ENCODE data around the gene GXYLT2. TPM values are rescaled to one million over a fixed set of nuclear protein-coding genes. Genes with fewer than 3 reads are reported as not detected.

Gene GXYLT2
- total and polyA plus RNA-seq, 2 of the 13 experiments (the other 11 are each of a cell fraction or from before 2014, with no cell fraction given), result 4.3 to 6.9 TPM

DNA sequence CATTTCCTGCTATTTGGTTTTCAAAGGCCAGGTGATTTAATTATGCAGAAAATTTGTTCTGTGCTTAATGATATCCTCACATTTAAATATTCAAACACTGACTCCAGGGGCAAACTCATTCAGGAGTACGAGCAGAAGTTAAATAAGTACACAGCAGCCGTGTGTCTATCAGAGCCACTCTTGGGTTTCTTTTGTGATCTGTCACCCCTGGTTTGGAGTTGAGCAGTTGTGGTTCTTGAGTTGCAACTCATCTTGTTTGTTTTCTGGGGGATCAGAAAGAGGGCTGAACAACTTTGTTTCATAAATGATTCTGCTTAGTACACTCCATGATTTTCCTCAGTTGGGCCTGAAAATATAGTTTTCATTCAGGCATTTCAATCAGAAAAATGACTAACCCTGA lies 83.1 kb downstream of the GXYLT2 start:
- BruUV-seq (replicated peaks), result no TSS peak
- Histone ChIP-seq H3K4me3 (replicated peaks in 1 of 3; ENCODE audit: insufficient read depth in 1 of 3, low read depth in 2 of 3, low read length in 3 of 3) (no peak overlapping the region), H3K27me3 (ENCODE audit: control insufficient read depth in 1 of 2, insufficient read depth in 2 of 2, low read length in 2 of 2) (no peaks in the 10 kb centered on the region), H3K9me3 (ENCODE audit: low read length) (no peaks in the 10 kb centered on the region), H3K27ac (ENCODE audit: extremely low read length, insufficient read depth, low read length) (peak overlapping the region; percentile 25), H3K4me1 (ENCODE audit: insufficient read depth, low read length) (peaks cover 74% of the 10 kb centered on the region), H3K36me3 (replicated peaks in 1 of 2; ENCODE audit: control insufficient read depth in 1 of 2, insufficient read depth in 2 of 2, low read length in 2 of 2) (no peaks in the 10 kb centered on the region), H4K20me1 (ENCODE audit: insufficient read depth, low read length) (no peaks in the 10 kb centered on the region), H3K4me2 (ENCODE audit: low read depth, low read length) (no peak overlapping the region), H2AFZ (ENCODE audit: low read length) (no peak overlapping the region), H3K79me2 (ENCODE audit: insufficient read depth, low read length) (no peaks in the 10 kb centered on the region), H3K9ac (ENCODE audit: insufficient read depth, low read depth, low read length) (no peak overlapping the region)
- DNase-seq (ENCODE audit: low spot score) (no peak), FAIRE-seq (no peak), ATAC-seq (no peak)
- in situ Hi-C loops (cut with HindIII; ENCODE audit: extremely low pct_ligation_motif_present, low pct_unique_long_range_greater_than_20kb) (no loop called here), intact Hi-C loops (cut with micrococcal nuclease; ENCODE audit: unreplicated experiment) (no loop called here)
- CTCF ChIA-PET (ENCODE audit: low intra/inter-chr PET ratio, low total read pairs), result no interaction called here
- POLR2A ChIA-PET, result no interaction called here
- WGBS (ENCODE audit: low lambda C conversion rate), result 71% methylated on average over 2 of the region's 2 CpGs
- TF ChIP-seq ZNF589 (CRISPR knock-in tag; conservative IDR thresholded peaks at IDR 0.05), result no peak
- TF ChIP-seq ZNF431 (CRISPR knock-in tag; IDR thresholded peaks at IDR 0.05; ENCODE audit: borderline replicate concordance, low read depth), result no peak
- no peak for TF ChIP-seq ZNF598 (CRISPR knock-in tag; IDR thresholded peaks at IDR 0.05; ENCODE audit: borderline replicate concordance)
- TF ChIP-seq, protein P1, sequence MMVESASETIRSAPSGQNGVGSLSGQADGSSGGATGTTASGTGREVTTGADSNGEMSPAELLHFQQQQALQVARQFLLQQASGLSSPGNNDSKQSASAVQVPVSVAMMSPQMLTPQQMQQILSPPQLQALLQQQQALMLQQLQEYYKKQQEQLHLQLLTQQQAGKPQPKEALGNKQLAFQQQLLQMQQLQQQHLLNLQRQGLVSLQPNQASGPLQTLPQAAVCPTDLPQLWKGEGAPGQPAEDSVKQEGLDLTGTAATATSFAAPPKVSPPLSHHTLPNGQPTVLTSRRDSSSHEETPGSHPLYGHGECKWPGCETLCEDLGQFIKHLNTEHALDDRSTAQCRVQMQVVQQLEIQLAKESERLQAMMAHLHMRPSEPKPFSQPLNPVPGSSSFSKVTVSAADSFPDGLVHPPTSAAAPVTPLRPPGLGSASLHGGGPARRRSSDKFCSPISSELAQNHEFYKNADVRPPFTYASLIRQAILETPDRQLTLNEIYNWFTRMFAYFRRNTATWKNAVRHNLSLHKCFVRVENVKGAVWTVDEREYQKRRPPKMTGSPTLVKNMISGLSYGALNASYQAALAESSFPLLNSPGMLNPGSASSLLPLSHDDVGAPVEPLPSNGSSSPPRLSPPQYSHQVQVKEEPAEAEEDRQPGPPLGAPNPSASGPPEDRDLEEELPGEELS (CRISPR knock-in tag; IDR thresholded peaks at IDR 0.05), result no peak
- TF ChIP-seq ZSCAN20 (CRISPR knock-in tag; IDR thresholded peaks at IDR 0.05; ENCODE audit: borderline replicate concordance), result no peak
- TF ChIP-seq, protein P2, sequence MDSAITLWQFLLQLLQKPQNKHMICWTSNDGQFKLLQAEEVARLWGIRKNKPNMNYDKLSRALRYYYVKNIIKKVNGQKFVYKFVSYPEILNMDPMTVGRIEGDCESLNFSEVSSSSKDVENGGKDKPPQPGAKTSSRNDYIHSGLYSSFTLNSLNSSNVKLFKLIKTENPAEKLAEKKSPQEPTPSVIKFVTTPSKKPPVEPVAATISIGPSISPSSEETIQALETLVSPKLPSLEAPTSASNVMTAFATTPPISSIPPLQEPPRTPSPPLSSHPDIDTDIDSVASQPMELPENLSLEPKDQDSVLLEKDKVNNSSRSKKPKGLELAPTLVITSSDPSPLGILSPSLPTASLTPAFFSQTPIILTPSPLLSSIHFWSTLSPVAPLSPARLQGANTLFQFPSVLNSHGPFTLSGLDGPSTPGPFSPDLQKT (CRISPR knock-in tag; IDR thresholded peaks at IDR 0.05; ENCODE audit: borderline replicate concordance), result no peak
- no peak for TF ChIP-seq ZNF782 (CRISPR knock-in tag; IDR thresholded peaks at IDR 0.05; ENCODE audit: borderline replicate concordance)
- TF ChIP-seq KLF9 (CRISPR knock-in tag; IDR thresholded peaks at IDR 0.05; ENCODE audit: low read depth), result no peak
- no peak for TF ChIP-seq HNF1A (IDR thresholded peaks at IDR 0.05; ENCODE audit: low read depth)
- no peak for TF ChIP-seq HNF1A (CRISPR knock-in tag; IDR thresholded peaks at IDR 0.05; ENCODE audit: borderline replicate concordance)
- no peak for TF ChIP-seq PHF5A (CRISPR knock-in tag; IDR thresholded peaks at IDR 0.05; ENCODE audit: low read depth, unreplicated experiment)
- TF ChIP-seq, protein P3, sequence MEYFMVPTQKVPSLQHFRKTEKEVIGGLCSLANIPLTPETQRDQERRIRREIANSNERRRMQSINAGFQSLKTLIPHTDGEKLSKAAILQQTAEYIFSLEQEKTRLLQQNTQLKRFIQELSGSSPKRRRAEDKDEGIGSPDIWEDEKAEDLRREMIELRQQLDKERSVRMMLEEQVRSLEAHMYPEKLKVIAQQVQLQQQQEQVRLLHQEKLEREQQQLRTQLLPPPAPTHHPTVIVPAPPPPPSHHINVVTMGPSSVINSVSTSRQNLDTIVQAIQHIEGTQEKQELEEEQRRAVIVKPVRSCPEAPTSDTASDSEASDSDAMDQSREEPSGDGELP (IDR thresholded peaks at IDR 0.05; ENCODE audit: borderline replicate concordance, low read depth), result no peak
- TF ChIP-seq SALL1 (CRISPR knock-in tag; IDR thresholded peaks at IDR 0.05), result no peak
- TF ChIP-seq ZNF878 (CRISPR knock-in tag; IDR thresholded peaks at IDR 0.05), result no peak
- TF ChIP-seq ZBTB7B (CRISPR knock-in tag; IDR thresholded peaks at IDR 0.05), result no peak
- no peak for TF ChIP-seq TRIM24 (CRISPR knock-in tag; IDR thresholded peaks at IDR 0.05)

Measured in HepG2 (cell line).